ENCODE data around the gene CHRM4.
"Not testable (repeated sequence)": the region's sequence is repeated elsewhere in the genome, so short reads cannot be mapped to it uniquely, and the experiment has no call there.

The CHRM4 gene

GRCh38 chr11:46372501-46372900 is 19.1 kb downstream of the CHRM4 start:
- DNase-seq; intact Hi-C loops (cut with DNase I): not testable (repeated sequence)

GRCh38 chr11:46372086-46372485 is 19.5 kb downstream of the CHRM4 start:
- no peak for DNase-seq
- intact Hi-C loops (cut with DNase I): no loop called here

- DNase-seq; intact Hi-C loops (cut with DNase I): not testable (repeated sequence)
Observed at GRCh38 chr11:46371262-46371661, 20.3 kb downstream of the CHRM4 start.

GRCh38 chr11:46370253-46370652 is 21.3 kb downstream of the CHRM4 start:
- no peak for DNase-seq
- intact Hi-C loops (cut with DNase I): no loop called here

- intact Hi-C loops (cut with DNase I): no loop called here
- DNase-seq: peak in 7 of 10 donors; percentile 63 to 95 (median 81)
Observed at GRCh38 chr11:46369458-46370152, 22.0 kb downstream of the CHRM4 start.

- DNase-seq: no peak
- intact Hi-C loops (cut with DNase I): loop anchor here (1.0 kb wide), 2 partner anchors 16 to 21 kb away; partner anchors contain the start of gene DGKZ
Observed at GRCh38 chr11:46367916-46368267, 23.7 kb downstream of the CHRM4 start.

GRCh38 chr11:46367244-46367915 is 24.2 kb downstream of the CHRM4 start:
- intact Hi-C loops (cut with DNase I): loop anchor here (1.0 kb wide), 2 partner anchors 15 to 20 kb away; partner anchors contain the start of gene DGKZ
- DNase-seq: peak; percentile 50 to 97 (median 80)

GRCh38 chr11:46366661-46367161 is 24.9 kb downstream of the CHRM4 start:
- intact Hi-C loops (cut with DNase I): loop anchor here (1.0 kb wide), 2 partner anchors 14 to 19 kb away; partner anchors contain the start of gene DGKZ
- DNase-seq: peak in 1 of 10 donors; percentile 71

GRCh38 chr11:46366260-46366659 is 25.3 kb downstream of the CHRM4 start:
- intact Hi-C loops (cut with DNase I): no loop called here
- peak in 1 of 10 donors; percentile 77 for DNase-seq

GRCh38 chr11:46364791-46365190 is 26.8 kb downstream of the CHRM4 start:
- intact Hi-C loops (cut with DNase I): no loop called here
- DNase-seq: no peak

GRCh38 chr11:46364056-46364455 is 27.5 kb downstream of the CHRM4 start:
- intact Hi-C loops (cut with DNase I): no loop called here
- no peak for DNase-seq

GRCh38 chr11:46363455-46364005 is 28.0 kb downstream of the CHRM4 start:
- DNase-seq: peak in 9 of 10 donors; percentile 58 to 97 (median 75)
- intact Hi-C loops (cut with DNase I): no loop called here

GRCh38 chr11:46363031-46363407 is 28.6 kb downstream of the CHRM4 start:
- peak in 7 of 10 donors; percentile 50 to 93 (median 61) for DNase-seq
- intact Hi-C loops (cut with DNase I): no loop called here

GRCh38 chr11:46362156-46363030 is 29.2 kb downstream of the CHRM4 start:
- intact Hi-C loops (cut with DNase I): no loop called here

GRCh38 chr11:46361283-46362155 is 30.1 kb downstream of the CHRM4 start:
- DNase-seq: peak in 9 of 10 donors; percentile 48 to 97 (median 79)
- intact Hi-C loops (cut with DNase I): no loop called here

More at GRCh38 chr11:46362156-46363030, 29.2 kb downstream of the CHRM4 start:
- DNase-seq: peak in 2 of 10 donors; percentile 76 to 77

GRCh38 chr11:46360878-46361277 is 30.7 kb downstream of the CHRM4 start:
- intact Hi-C loops (cut with DNase I): no loop called here
- DNase-seq: peak in 1 of 10 donors; percentile 68

GRCh38 chr11:46359953-46360352 is 31.6 kb downstream of the CHRM4 start:
- intact Hi-C loops (cut with DNase I): no loop called here

GRCh38 chr11:46357483-46357936 is 34.1 kb downstream of the CHRM4 start:
- DNase-seq: peak in 1 of 10 donors; percentile 73
- intact Hi-C loops (cut with DNase I): no loop called here

More at GRCh38 chr11:46359953-46360352, 31.6 kb downstream of the CHRM4 start:
- DNase-seq: no peak

GRCh38 chr11:46356924-46357482 is 34.6 kb downstream of the CHRM4 start:
- intact Hi-C loops (cut with DNase I): no loop called here
- peak in 1 of 10 donors; percentile 48 for DNase-seq
